ENCODE data around the gene SYT17. TPM values are rescaled to one million over a fixed set of nuclear protein-coding genes. Genes with fewer than 3 reads are reported as not detected.

Gene SYT17
- total RNA-seq, 4 donors from 2014 or later: 4.2 to 30.5 (median 9.6) TPM

DNA sequence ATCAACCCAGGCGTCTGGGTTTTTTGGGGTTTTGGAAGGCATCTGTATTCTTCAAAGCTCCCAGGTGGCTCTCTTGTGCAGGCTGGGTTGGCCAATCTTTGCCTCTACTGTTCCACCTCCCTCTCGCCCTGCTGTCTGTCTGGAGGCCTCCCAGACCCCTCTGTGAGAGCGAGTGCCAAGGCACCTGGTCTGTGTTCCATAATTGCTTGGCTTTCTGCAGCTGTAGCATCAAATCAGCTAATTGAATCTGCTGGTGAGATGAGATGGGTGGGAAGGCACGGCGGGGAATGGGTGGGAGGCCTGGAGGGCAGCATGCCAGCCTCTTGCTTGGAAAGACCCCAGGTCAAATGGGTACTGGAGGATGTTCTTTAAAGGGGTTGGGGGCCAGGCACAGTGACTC lies 64.9 kb downstream of the SYT17 start:
- H3K4me3 ChIP-seq: no peak overlapping the region

DNA sequence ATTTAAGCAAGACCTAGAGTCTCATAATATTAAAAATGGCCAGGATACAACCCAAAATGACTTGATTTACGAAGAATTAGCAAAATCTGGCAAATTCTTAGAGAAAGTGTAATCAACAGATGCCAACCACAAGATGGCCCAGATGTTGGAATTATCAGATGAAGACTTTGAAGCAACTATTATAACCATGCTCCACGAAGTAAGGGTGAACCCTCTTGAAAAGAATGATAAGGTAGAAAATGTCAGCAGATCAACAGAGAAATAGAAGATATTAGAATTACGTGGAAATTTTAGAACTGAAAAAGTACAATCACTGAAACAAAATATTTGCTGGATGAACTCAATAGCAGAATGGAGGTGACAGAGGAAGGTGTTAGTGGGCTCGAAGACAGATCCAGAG lies 67.4 kb downstream of the SYT17 start:
- no peak for DNase-seq
- no peak overlapping the region for H3K27ac ChIP-seq
- H3K27me3 ChIP-seq: no peaks in the 10 kb centered on the region
- H3K4me1 ChIP-seq: no peaks in the 10 kb centered on the region
- H3K36me3 ChIP-seq: no peaks in the 10 kb centered on the region
- H3K9me3 ChIP-seq: peaks cover 0 to 6% (median 1%) of the 10 kb centered on the region in 4 donors
- no peak for TF ChIP-seq POLR2A (IDR thresholded peaks at IDR 0.05)
- TF ChIP-seq, protein P1, sequence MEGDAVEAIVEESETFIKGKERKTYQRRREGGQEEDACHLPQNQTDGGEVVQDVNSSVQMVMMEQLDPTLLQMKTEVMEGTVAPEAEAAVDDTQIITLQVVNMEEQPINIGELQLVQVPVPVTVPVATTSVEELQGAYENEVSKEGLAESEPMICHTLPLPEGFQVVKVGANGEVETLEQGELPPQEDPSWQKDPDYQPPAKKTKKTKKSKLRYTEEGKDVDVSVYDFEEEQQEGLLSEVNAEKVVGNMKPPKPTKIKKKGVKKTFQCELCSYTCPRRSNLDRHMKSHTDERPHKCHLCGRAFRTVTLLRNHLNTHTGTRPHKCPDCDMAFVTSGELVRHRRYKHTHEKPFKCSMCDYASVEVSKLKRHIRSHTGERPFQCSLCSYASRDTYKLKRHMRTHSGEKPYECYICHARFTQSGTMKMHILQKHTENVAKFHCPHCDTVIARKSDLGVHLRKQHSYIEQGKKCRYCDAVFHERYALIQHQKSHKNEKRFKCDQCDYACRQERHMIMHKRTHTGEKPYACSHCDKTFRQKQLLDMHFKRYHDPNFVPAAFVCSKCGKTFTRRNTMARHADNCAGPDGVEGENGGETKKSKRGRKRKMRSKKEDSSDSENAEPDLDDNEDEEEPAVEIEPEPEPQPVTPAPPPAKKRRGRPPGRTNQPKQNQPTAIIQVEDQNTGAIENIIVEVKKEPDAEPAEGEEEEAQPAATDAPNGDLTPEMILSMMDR (IDR thresholded peaks at IDR 0.05): no peak
- no peak overlapping the region for H3K4me3 ChIP-seq

More for the DNA sequence above, 64.9 kb downstream of the SYT17 start:
- Histone ChIP-seq H3K27me3 (no peaks in the 10 kb centered on the region), H3K27ac (no peak overlapping the region), H3K4me1 (no peaks in the 10 kb centered on the region), H3K9me3 (peaks cover 0 to 6% (median 0%) of the 10 kb centered on the region in 4 donors), H3K36me3 (no peaks in the 10 kb centered on the region)
- TF ChIP-seq, protein P1 (IDR thresholded peaks at IDR 0.05): no peak
- no peak for TF ChIP-seq POLR2A (IDR thresholded peaks at IDR 0.05)
- DNase-seq: no peak

- H3K27me3 ChIP-seq: no peaks in the 10 kb centered on the region
- no peaks in the 10 kb centered on the region for H3K36me3 ChIP-seq
- no peaks in the 10 kb centered on the region for H3K4me1 ChIP-seq
- no peak overlapping the region for H3K4me3 ChIP-seq
- no peak for DNase-seq
- TF ChIP-seq, protein P1 (IDR thresholded peaks at IDR 0.05): no peak
- TF ChIP-seq POLR2A (IDR thresholded peaks at IDR 0.05): no peak
- H3K27ac ChIP-seq: peak overlapping the region in 2 of 4 donors; percentile 54 to 77
- H3K9me3 ChIP-seq: peaks cover 0 to 6% (median 2%) of the 10 kb centered on the region in 4 donors
These were observed 67.8 kb downstream of the SYT17 start for GRCh38 chr16:19235886-19236285.

DNA sequence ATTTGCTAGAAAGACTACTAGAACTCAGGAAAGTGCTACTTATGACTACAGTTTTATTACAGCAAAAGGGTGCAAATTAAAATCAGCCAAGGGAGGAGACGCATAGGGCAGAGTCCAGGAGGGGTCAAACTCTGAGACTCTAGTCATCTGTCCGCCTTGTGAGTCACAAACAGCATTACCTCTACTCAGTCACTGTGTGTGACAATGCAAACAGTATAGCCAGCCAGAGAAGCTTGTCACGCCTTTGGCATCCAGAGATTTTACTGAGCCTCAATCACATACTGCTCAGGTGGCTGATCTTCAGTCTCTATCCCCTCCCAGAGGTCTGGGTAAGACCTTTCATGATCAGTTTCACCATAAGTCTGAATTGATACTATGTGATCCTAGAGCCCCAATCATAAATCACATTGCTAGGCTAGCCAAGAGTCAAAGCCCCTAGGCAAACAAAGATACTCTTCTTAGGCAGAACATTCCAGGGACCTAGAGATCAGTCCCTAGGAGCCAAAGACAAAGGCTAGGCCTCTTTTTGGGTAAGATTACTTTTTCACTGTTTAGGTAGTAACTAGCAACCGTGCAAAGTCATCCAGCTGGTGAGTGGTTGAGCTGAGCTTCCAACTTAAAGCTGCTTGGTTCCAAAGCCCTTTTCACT lies 68.6 kb downstream of the SYT17 start:
- Histone ChIP-seq H3K27me3 (no peaks in the 10 kb centered on the region), H3K4me1 (no peaks in the 10 kb centered on the region), H3K27ac (peak overlapping the region in 3 of 4 donors; percentile 27 to 77 (median 54)), H3K36me3 (no peaks in the 10 kb centered on the region), H3K9me3 (peaks cover 0 to 6% (median 2%) of the 10 kb centered on the region in 4 donors), H3K4me3 (no peak overlapping the region)
- peak in 2 of 3 donors; percentile 63 to 81 for DNase-seq
- no peak for TF ChIP-seq POLR2A (IDR thresholded peaks at IDR 0.05)
- TF ChIP-seq, protein P1 (IDR thresholded peaks at IDR 0.05): peak in 2 of 6 experiments; percentile 24 to 32

DNA sequence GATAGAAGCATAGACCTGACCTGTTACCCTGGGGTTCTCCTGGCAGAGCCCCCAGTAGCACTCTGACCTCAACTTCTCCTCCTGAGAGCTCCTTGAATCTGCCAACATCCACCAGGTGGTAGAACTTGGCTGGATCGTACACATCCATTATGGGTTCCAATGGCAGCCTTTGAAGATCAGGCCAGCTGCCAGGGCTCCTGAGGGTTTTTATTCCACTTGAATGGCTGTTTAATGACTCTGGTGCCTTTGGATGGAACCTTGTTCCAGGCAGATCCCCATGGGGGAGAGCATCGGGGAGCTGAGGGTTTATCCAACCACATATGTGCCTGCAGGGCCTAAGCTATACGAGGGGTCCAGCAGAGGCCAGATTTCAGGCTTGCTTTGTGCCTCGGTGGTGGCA lies 70.4 kb downstream of the SYT17 start:
- Histone ChIP-seq H3K27ac (no peak overlapping the region), H3K36me3 (no peaks in the 10 kb centered on the region), H3K27me3 (no peaks in the 10 kb centered on the region), H3K4me1 (no peaks in the 10 kb centered on the region), H3K9me3 (peaks cover 0 to 6% (median 2%) of the 10 kb centered on the region in 4 donors), H3K4me3 (no peak overlapping the region)
- no peak for DNase-seq
- TF ChIP-seq, protein P1 (IDR thresholded peaks at IDR 0.05): no peak
- no peak for TF ChIP-seq POLR2A (IDR thresholded peaks at IDR 0.05)

All from Peyer's patch (tissue), 4 donors.